Peyer's patch (tissue), 4 donors: ENCODE measurements around the gene WTIP.

Source experiments
- CTCF ChIP-seq, 6 experiments: fragments of 450-650 bp in 4 of 6; fragments of 200-600 bp in 2 of 6; sonication (generic) in 1 of 6; IDR thresholded peaks; one replicate each; pipeline ENCODE4 v1.5.1; 2017 to 2019; ENCODE audit warnings: antibody characterized with exemption in 6 of 6, mild to moderate bottlenecking in 3 of 6, moderate library complexity in 1 of 6
- POLR2A ChIP-seq, 2 donors: fragments of 450-650 bp; IDR thresholded peaks; one replicate each; pipeline ENCODE4 v1.5.1; 2017; ENCODE audit warnings: antibody characterized with exemption in 2 of 2, mild to moderate bottlenecking in 2 of 2, moderate library complexity in 2 of 2

DNA sequence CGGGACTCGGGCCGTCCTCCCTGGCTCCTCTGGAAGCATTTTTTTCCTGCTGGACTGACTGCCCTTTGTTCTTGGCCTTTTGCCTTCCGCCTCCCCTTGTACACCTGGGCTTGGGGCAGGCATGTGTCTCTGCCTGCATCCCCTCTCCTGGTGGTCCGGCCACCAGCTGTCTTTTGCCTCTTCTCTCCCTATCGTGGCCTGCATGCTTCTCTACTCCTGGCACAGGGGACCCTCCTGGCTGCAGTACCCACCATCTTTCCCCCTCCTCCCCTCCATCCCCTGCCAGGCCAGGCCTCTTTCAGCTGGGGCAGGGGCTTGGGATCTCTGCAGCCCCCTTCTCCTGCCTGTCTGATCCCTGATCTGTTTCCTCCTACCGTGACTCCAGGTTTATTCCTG lies 12.1 kb downstream of the WTIP start:
- TF ChIP-seq CTCF (IDR thresholded peaks at IDR 0.05) = no peak
- TF ChIP-seq POLR2A (IDR thresholded peaks at IDR 0.05) = no peak
